Astrocyte of the cerebellum (primary cell): ENCODE measurements around the gene ECE2.
A peak's percentile ranks its signal among the peaks of the same experiment; 100 is the strongest.

Experiments
- DNase-seq: peaks from one replicate; pipeline ENCODE4 v3.0.0-alpha.2; 2011; ENCODE audit warnings: low read depth
- H3K4me3 ChIP-seq: 2 replicates; pipeline ENCODE4 v1.5.1; 2011; ENCODE audit warnings: mild to moderate bottlenecking, low read depth, low read length, moderate library complexity
- CTCF ChIP-seq: IDR thresholded peaks from 2 replicates; pipeline ENCODE4 v1.5.1; 2012; ENCODE audit warnings: low read length, low read depth, moderate library complexity, mild to moderate bottlenecking; ENCODE audit errors: missing control alignments
- in situ Hi-C: cut with HindIII; loops from 2 replicates; pipeline ENCODE4 v1.10.0; 2017; ENCODE audit warnings: low sequenced_read_pairs

ECE2 gene

GRCh38 chr3:184258926-184259325 lies 16.9 kb upstream of the ECE2 start:
- no peak overlapping the region for H3K4me3 ChIP-seq
- no peak for TF ChIP-seq CTCF
- DNase-seq, result no peak
- in situ Hi-C loops, result no loop called here

GRCh38 chr3:184259396-184259877 lies 16.4 kb upstream of the ECE2 start:
- TF ChIP-seq CTCF, result no peak
- no peak overlapping the region for H3K4me3 ChIP-seq
- in situ Hi-C loops, result no loop called here
- DNase-seq, result no peak

GRCh38 chr3:184259878-184260723 lies 15.7 kb upstream of the ECE2 start:
- in situ Hi-C loops, result no loop called here
- peak overlapping the region; percentile 38 for H3K4me3 ChIP-seq
- DNase-seq, result no peak
- TF ChIP-seq CTCF, result no peak

- peak overlapping the region; percentile 38 for H3K4me3 ChIP-seq
- in situ Hi-C loops, result no loop called here
- no peak for DNase-seq
- TF ChIP-seq CTCF, result no peak
These were observed 15.0 kb upstream of the ECE2 start for GRCh38 chr3:184260724-184261269.

GRCh38 chr3:184261270-184261853 lies 14.5 kb upstream of the ECE2 start, which contains the start of gene CAMK2N2:
CAMK2N2 (minus strand) TSS chr3:184261553; CDS start chr3:184261285, 268 bp downstream.
- no peak for DNase-seq
- in situ Hi-C loops, result no loop called here
- TF ChIP-seq CTCF, result no peak
- peak within 1 kb of the TSS; percentile 38 for H3K4me3 ChIP-seq

GRCh38 chr3:184261854-184262763 lies 13.7 kb upstream of the ECE2 start:
- in situ Hi-C loops, result no loop called here

More at GRCh38 chr3:184261854-184262763, 13.7 kb upstream of the ECE2 start:
- no peak for DNase-seq
- peak overlapping the region; percentile 38 for H3K4me3 ChIP-seq
- TF ChIP-seq CTCF, result no peak
